HEK293 (cell line): ENCODE data around the gene CS.
A peak's percentile ranks its signal among the peaks of the same experiment; 100 is the strongest.

Source experiments
- BCL11B ChIP-seq: fragments of 450-650 bp; formaldehyde crosslinking; IDR thresholded peaks from 2 replicates; pipeline ENCODE4 v1.5.1; 2016; ENCODE audit warnings: low read depth, missing biosample characterization, missing genetic modification characterization
- GFI1B ChIP-seq: fragments of 450-650 bp; formaldehyde crosslinking; IDR thresholded peaks from 2 replicates; pipeline ENCODE4 v1.5.1; 2016; ENCODE audit warnings: missing biosample characterization, missing genetic modification characterization
- PRDM10 ChIP-seq: fragments of 450-650 bp; formaldehyde crosslinking; IDR thresholded peaks from 2 replicates; pipeline ENCODE4 v1.5.1; 2016; ENCODE audit warnings: missing biosample characterization, missing genetic modification characterization
- SP3 ChIP-seq: fragments of 450-650 bp; formaldehyde crosslinking; IDR thresholded peaks from 2 replicates; pipeline ENCODE4 v1.5.1; 2016; ENCODE audit warnings: missing biosample characterization, missing genetic modification characterization
- TSHZ1 ChIP-seq: fragments of 450-650 bp; formaldehyde crosslinking; IDR thresholded peaks from 2 replicates; pipeline ENCODE4 v1.5.1; 2016; ENCODE audit warnings: missing biosample characterization, missing genetic modification characterization, borderline replicate concordance
- ZBTB10 ChIP-seq: fragments of 450-650 bp; formaldehyde crosslinking; IDR thresholded peaks from 2 replicates; pipeline ENCODE4 v1.5.1; 2016; ENCODE audit warnings: missing biosample characterization, missing genetic modification characterization
- ZBTB21 ChIP-seq: fragments of 450-650 bp; formaldehyde crosslinking; IDR thresholded peaks from 2 replicates; pipeline ENCODE4 v1.5.1; 2017; ENCODE audit warnings: missing biosample characterization, missing genetic modification characterization
- ZFP41 ChIP-seq: fragments of 450-650 bp; formaldehyde crosslinking; IDR thresholded peaks from 2 replicates; pipeline ENCODE4 v1.5.1; 2016; ENCODE audit warnings: missing biosample characterization, missing genetic modification characterization, borderline replicate concordance
- ZNF112 ChIP-seq: fragments of 450-650 bp; formaldehyde crosslinking; IDR thresholded peaks from 2 replicates; pipeline ENCODE4 v1.5.0; 2017; ENCODE audit warnings: missing biosample characterization, missing genetic modification characterization
- ZNF114 ChIP-seq: fragments of 450-650 bp; formaldehyde crosslinking; IDR thresholded peaks from 2 replicates; pipeline ENCODE4 v1.5.0; 2017; ENCODE audit warnings: missing biosample characterization, missing genetic modification characterization
- ZNF138 ChIP-seq: fragments of 450-650 bp; formaldehyde crosslinking; IDR thresholded peaks from 2 replicates; pipeline ENCODE4 v1.5.1; 2016; ENCODE audit warnings: missing biosample characterization, missing genetic modification characterization, borderline replicate concordance
- ZNF148 ChIP-seq: fragments of 450-650 bp; formaldehyde crosslinking; IDR thresholded peaks from 2 replicates; pipeline ENCODE4 v1.5.0; 2017; ENCODE audit warnings: missing biosample characterization, missing genetic modification characterization, borderline replicate concordance
- ZNF157 ChIP-seq: fragments of 450-650 bp; formaldehyde crosslinking; IDR thresholded peaks from 2 replicates; pipeline ENCODE4 v1.5.1; 2016; ENCODE audit warnings: missing biosample characterization, missing genetic modification characterization
- ZNF214 ChIP-seq: fragments of 450-650 bp; formaldehyde crosslinking; IDR thresholded peaks from 2 replicates; pipeline ENCODE4 v1.5.1; 2017; ENCODE audit warnings: missing biosample characterization, mild to moderate bottlenecking, missing genetic modification characterization, borderline replicate concordance
- ZNF223 ChIP-seq: fragments of 450-650 bp; formaldehyde crosslinking; IDR thresholded peaks from 2 replicates; pipeline ENCODE4 v1.5.1; 2016; ENCODE audit warnings: missing biosample characterization, missing genetic modification characterization
- ZNF302 ChIP-seq: fragments of 450-650 bp; formaldehyde crosslinking; IDR thresholded peaks from 2 replicates; pipeline ENCODE4 v1.5.1; 2016; ENCODE audit warnings: missing biosample characterization, missing genetic modification characterization, low read depth
- ZNF354C ChIP-seq: fragments of 450-650 bp; formaldehyde crosslinking; IDR thresholded peaks from 2 replicates; pipeline ENCODE4 v1.5.1; 2016; ENCODE audit warnings: missing biosample characterization, missing genetic modification characterization, low read depth, borderline replicate concordance
- ZNF362 ChIP-seq: fragments of 450-650 bp; formaldehyde crosslinking; IDR thresholded peaks from 2 replicates; pipeline ENCODE4 v1.5.1; 2016; ENCODE audit warnings: missing biosample characterization, missing genetic modification characterization
- ZNF426 ChIP-seq: fragments of 450-650 bp; formaldehyde crosslinking; IDR thresholded peaks from 2 replicates; pipeline ENCODE4 v1.5.1; 2017; ENCODE audit warnings: missing biosample characterization, missing genetic modification characterization, mild to moderate bottlenecking, inconsistent platforms, moderate library complexity
- ZNF530 ChIP-seq: fragments of 450-650 bp; formaldehyde crosslinking; IDR thresholded peaks from 2 replicates; pipeline ENCODE4 v1.5.1; 2016; ENCODE audit warnings: low read depth, missing biosample characterization, missing genetic modification characterization
- ZNF558 ChIP-seq: fragments of 450-650 bp; formaldehyde crosslinking; IDR thresholded peaks from 2 replicates; pipeline ENCODE4 v1.5.1; 2016; ENCODE audit warnings: missing biosample characterization, missing genetic modification characterization
- ZNF571 ChIP-seq: fragments of 450-650 bp; formaldehyde crosslinking; IDR thresholded peaks from 2 replicates; pipeline ENCODE4 v1.5.0; 2017; ENCODE audit warnings: missing biosample characterization, missing genetic modification characterization
- ZNF629 ChIP-seq: fragments of 450-650 bp; formaldehyde crosslinking; IDR thresholded peaks from 2 replicates; pipeline ENCODE4 v1.5.1; 2017; ENCODE audit warnings: missing biosample characterization, missing genetic modification characterization
- ZNF830 ChIP-seq: fragments of 450-650 bp; IDR thresholded peaks from 2 replicates; pipeline ENCODE4 v1.5.0; 2018; ENCODE audit warnings: missing biosample characterization, missing genetic modification characterization, low read depth, mild to moderate bottlenecking, moderate library complexity
- ZSCAN30 ChIP-seq: fragments of 450-650 bp; IDR thresholded peaks from 2 replicates; pipeline ENCODE4 v1.5.1; 2018; ENCODE audit warnings: missing biosample characterization, mild to moderate bottlenecking, missing genetic modification characterization, moderate library complexity

The CS gene

GRCh38 chr12:56266693-56267442 lies 33.3 kb downstream of the CS start, which contains the start of gene COQ10A (continued):
- TF ChIP-seq ZBTB10 (tag by site-specific recombination) (peak; percentile 91), ZNF629 (tag by site-specific recombination) (peak; percentile 94), ZNF138 (no peak), PRDM10 (tag by site-specific recombination) (peak; percentile 92), ZNF114 (tag by site-specific recombination) (no peak), TSHZ1 (tag by site-specific recombination) (no peak), SP3 (tag by site-specific recombination) (peak; percentile 64), ZNF112 (no peak), ZNF558 (tag by site-specific recombination) (no peak), ZNF223 (tag by site-specific recombination) (no peak), ZNF354C (tag by site-specific recombination) (no peak), ZNF830 (tag by site-specific recombination) (no peak), ZNF157 (tag by site-specific recombination) (no peak), ZNF571 (tag by site-specific recombination) (no peak), ZFP41 (tag by site-specific recombination) (no peak), ZSCAN30 (tag by site-specific recombination) (peak; percentile 82), GFI1B (tag by site-specific recombination) (no peak), ZNF214 (tag by site-specific recombination) (no peak), ZNF148 (no peak), ZNF426 (tag by site-specific recombination) (no peak), ZNF362 (no peak), ZNF530 (tag by site-specific recombination) (no peak), ZNF302 (tag by site-specific recombination) (no peak), ZBTB21 (tag by site-specific recombination) (peak; percentile 81), BCL11B (tag by site-specific recombination) (no peak)
